HG03039 (cell line): ENCODE data around the gene RILPL1.
"Not testable (repeated sequence)": the region's sequence is repeated elsewhere in the genome, so short reads cannot be mapped to it uniquely, and the experiment has no call there.

ENCODE experiments used
- ATAC-seq: cut with Tn5 transposase; IDR thresholded peaks from one replicate; pipeline ENCODE4 v1.9.1; 2021; ENCODE audit warnings: mild to moderate bottlenecking, moderate library complexity; ENCODE audit not compliant: unreplicated experiment

The RILPL1 gene

GRCh38 chr12:123533672-123534643, at the start of gene RILPL1:
Gene RILPL1 (minus strand): TSS chr12:123533719. CDS start chr12:123533482, 237 bp downstream.
- ATAC-seq, result no peak

- ATAC-seq, result no peak
Observed at GRCh38 chr12:123580772-123581171, 47.3 kb upstream of the RILPL1 start.

- not testable (repeated sequence) for ATAC-seq
Observed at GRCh38 chr12:123578829-123579228, 45.3 kb upstream of the RILPL1 start.

GRCh38 chr12:123578243-123578642, 44.7 kb upstream of the RILPL1 start:
- ATAC-seq, result no peak

GRCh38 chr12:123576611-123577010, 43.1 kb upstream of the RILPL1 start:
- no peak for ATAC-seq

GRCh38 chr12:123573870-123574269, 40.4 kb upstream of the RILPL1 start:
- ATAC-seq, result no peak

GRCh38 chr12:123572391-123572790, 38.9 kb upstream of the RILPL1 start:
- ATAC-seq, result no peak

- no peak for ATAC-seq
Observed at GRCh38 chr12:123571343-123571813, 37.9 kb upstream of the RILPL1 start.

- no peak for ATAC-seq
Observed at GRCh38 chr12:123559468-123559867, 25.9 kb upstream of the RILPL1 start.

- ATAC-seq, result not testable (repeated sequence)
Observed at GRCh38 chr12:123558487-123558886, 25.0 kb upstream of the RILPL1 start.

GRCh38 chr12:123554843-123555242, 21.3 kb upstream of the RILPL1 start:
- not testable (repeated sequence) for ATAC-seq

GRCh38 chr12:123554136-123554535, 20.6 kb upstream of the RILPL1 start:
- not testable (repeated sequence) for ATAC-seq

GRCh38 chr12:123550700-123551099, 17.2 kb upstream of the RILPL1 start:
- no peak for ATAC-seq

GRCh38 chr12:123548107-123548506, 14.6 kb upstream of the RILPL1 start:
- ATAC-seq, result no peak

GRCh38 chr12:123546281-123546680, 12.8 kb upstream of the RILPL1 start:
- ATAC-seq, result no peak

GRCh38 chr12:123543541-123543940, 10.0 kb upstream of the RILPL1 start:
- no peak for ATAC-seq

GRCh38 chr12:123540899-123541662, 7.6 kb upstream of the RILPL1 start:
- no peak for ATAC-seq

- not testable (repeated sequence) for ATAC-seq
Observed at GRCh38 chr12:123535952-123536351, 2.4 kb upstream of the RILPL1 start.

GRCh38 chr12:123532808-123533649, 490 bp downstream of the RILPL1 start:
- no peak for ATAC-seq

- ATAC-seq, result no peak
Observed at GRCh38 chr12:123532019-123532418, 1.5 kb downstream of the RILPL1 start.

GRCh38 chr12:123531091-123531490, 2.4 kb downstream of the RILPL1 start:
- ATAC-seq, result no peak
